ENCODE results near the gene SERPINB6.

The SERPINB6 gene

DNA sequence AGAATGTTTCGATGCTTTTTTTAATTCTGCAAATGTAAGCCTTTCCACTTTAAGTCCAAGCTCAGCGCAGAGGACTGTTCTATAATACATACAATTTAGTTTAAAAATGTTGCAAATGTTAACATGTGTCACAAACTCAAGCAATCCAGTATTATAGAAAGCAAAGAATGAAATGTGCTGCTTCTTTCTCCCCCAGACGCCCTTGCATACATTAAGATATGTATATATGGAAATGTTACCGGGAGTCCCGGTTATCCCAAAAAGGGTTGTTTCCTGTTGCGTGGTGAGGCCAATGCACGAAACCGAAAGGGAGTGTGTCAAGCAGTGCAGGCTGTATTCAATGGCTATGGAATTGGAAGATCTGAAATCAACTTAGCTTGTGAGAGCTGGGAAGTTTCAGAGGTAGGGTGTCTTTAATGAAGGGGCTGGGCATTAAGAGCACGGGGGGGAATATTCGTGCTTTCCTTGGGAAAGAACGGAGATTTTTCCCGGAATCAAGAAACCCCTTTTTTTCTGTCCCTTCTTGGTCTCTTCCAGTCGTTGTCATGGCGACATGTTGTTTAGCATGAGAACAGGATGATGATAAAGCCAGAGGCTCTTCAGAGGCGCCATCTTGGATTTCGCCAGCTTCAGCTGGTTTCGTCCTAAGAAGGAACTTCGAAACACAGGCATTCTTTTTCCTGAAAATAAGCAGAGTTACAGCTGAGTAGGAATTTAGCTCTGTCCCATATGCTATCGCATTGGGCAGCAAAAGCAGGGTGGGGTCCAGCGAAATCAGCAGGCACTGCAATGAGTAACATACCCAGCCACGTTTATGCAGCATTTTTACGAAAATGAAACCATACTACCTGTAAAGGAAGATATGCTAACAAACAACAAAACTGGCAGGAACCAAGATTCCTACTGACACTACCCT, 18.2 kb upstream of the SERPINB6 start:
- H3K4me3 ChIP-seq (ENCODE audit: insufficient read depth, low read depth, low read length, poor library complexity, severe bottlenecking): peak overlapping the region; percentile 77
- no peaks in the 10 kb centered on the region for H3K9me3 ChIP-seq (ENCODE audit: control insufficient read depth, low read length)
- no peaks in the 10 kb centered on the region for H3K27me3 ChIP-seq (replicated peaks; ENCODE audit: control insufficient read depth, insufficient read depth, low read length, poor library complexity, severe bottlenecking)
- DNase-seq: peak; percentile 57 to 73 (median 71)
- no peaks in the 10 kb centered on the region for H3K36me3 ChIP-seq (ENCODE audit: control insufficient read depth, insufficient read depth, low read length)
- peaks cover 7% of the 10 kb centered on the region for H3K4me1 ChIP-seq (ENCODE audit: control insufficient read depth, insufficient read depth, low read length, poor library complexity, severe bottlenecking)
- H3K27ac ChIP-seq (ENCODE audit: insufficient read depth, low read length, poor library complexity, severe bottlenecking): peak overlapping the region; percentile 98

DNA sequence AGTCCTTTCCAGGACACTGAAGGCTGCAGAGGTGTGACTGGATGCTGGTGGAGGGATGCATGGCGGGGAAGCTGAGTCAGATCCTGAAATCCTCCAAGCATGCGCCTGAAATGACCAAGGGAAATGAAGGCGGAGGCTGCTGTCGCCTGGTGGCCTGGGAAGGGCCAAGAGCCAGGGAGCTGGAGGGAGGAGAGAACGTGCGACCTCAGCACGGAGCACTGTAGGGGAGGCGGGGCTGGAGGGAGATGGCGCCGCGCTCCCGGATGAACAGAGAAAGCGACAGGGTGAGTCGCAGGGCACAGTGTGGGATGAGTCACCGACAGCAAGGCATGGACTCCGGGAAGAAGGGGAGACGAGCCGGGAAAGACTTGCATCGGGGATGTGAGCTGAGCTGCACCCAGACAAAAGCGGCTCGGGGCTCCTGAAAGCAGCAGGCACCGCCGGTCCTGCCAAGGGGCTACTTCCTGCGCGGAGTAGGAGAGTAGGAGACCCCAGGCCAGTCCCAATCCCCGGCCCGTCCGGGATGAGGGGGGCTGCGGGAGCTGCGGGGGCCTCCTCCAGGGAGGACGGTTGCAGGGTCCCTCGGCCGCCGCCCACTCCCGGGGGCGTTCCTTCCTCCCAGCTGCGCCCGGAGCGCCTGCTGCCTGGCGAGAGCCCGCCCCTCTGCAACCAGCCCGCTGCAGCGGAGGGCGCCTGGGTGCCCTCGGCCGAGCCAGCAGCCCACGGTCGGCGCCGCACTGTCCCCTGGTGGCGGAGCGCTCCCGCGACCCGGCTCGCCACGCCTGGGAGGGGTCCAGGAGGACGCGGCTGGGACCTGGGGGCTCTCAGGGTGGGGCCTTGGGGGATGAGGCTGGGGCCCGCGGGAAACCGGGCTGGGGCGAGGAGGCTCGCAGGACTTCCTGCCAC, 17.3 kb upstream of the SERPINB6 start:
- Histone ChIP-seq H3K4me3 (ENCODE audit: insufficient read depth, low read depth, low read length, poor library complexity, severe bottlenecking) (peak overlapping the region; percentile 77), H3K9me3 (ENCODE audit: control insufficient read depth, low read length) (no peaks in the 10 kb centered on the region), H3K27me3 (replicated peaks; ENCODE audit: control insufficient read depth, insufficient read depth, low read length, poor library complexity, severe bottlenecking) (no peaks in the 10 kb centered on the region), H3K36me3 (ENCODE audit: control insufficient read depth, insufficient read depth, low read length) (no peaks in the 10 kb centered on the region), H3K27ac (ENCODE audit: insufficient read depth, low read length, poor library complexity, severe bottlenecking) (peak overlapping the region; percentile 98), H3K4me1 (ENCODE audit: control insufficient read depth, insufficient read depth, low read length, poor library complexity, severe bottlenecking) (peaks cover 7% of the 10 kb centered on the region)
- peak; percentile 56 to 64 (median 63) for DNase-seq

DNA sequence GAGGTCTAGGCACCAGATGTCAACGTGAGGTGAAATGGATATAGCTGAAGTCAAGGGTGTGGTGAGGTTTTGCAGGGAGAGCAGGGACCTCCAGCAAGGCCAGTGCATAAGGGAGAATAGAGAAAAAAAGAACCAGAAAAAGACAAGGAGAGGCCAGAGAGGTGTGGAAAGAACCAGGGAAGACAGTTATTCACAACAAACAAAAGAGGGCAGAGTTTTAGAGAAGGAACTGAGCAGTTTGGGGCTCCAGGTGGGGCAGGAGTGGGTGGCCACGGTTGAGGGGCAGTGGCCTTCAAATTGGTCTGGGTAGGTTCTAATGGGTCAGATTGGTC, 16.7 kb upstream of the SERPINB6 start:
- Histone ChIP-seq H3K4me1 (ENCODE audit: control insufficient read depth, insufficient read depth, low read length, poor library complexity, severe bottlenecking) (peaks cover 7% of the 10 kb centered on the region), H3K27me3 (replicated peaks; ENCODE audit: control insufficient read depth, insufficient read depth, low read length, poor library complexity, severe bottlenecking) (no peaks in the 10 kb centered on the region), H3K9me3 (ENCODE audit: control insufficient read depth, low read length) (no peaks in the 10 kb centered on the region), H3K4me3 (ENCODE audit: insufficient read depth, low read depth, low read length, poor library complexity, severe bottlenecking) (peak overlapping the region; percentile 77), H3K27ac (ENCODE audit: insufficient read depth, low read length, poor library complexity, severe bottlenecking) (peak overlapping the region; percentile 98), H3K36me3 (ENCODE audit: control insufficient read depth, insufficient read depth, low read length) (no peaks in the 10 kb centered on the region)
- DNase-seq: no peak

DNA sequence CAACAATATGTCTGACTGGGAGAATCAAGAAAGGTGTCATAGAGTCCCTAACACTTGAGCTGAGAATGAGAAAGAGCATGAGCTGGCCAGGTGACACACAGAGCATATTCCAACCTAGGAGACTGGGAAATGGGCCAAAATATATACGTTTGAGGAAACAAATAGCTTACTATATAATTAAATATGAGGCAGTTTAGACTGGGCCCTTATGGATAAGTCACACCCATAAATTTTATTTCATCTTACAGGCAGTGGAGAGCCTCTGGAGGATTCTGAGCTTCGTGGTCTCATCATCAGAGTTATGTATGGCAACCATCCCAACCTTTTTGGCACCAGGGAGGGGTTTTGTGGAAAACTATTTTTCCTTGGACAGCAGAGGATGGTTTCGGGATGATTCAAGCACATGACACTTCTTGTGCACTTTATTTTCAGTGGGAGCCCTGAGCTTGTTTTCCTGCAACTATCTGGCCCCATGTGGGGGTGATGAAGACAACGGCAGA, 15.4 kb upstream of the SERPINB6 start:
- Histone ChIP-seq H3K27me3 (replicated peaks; ENCODE audit: control insufficient read depth, insufficient read depth, low read length, poor library complexity, severe bottlenecking) (no peaks in the 10 kb centered on the region), H3K4me3 (ENCODE audit: insufficient read depth, low read depth, low read length, poor library complexity, severe bottlenecking) (no peak overlapping the region), H3K4me1 (ENCODE audit: control insufficient read depth, insufficient read depth, low read length, poor library complexity, severe bottlenecking) (peaks cover 7% of the 10 kb centered on the region), H3K9me3 (ENCODE audit: control insufficient read depth, low read length) (no peaks in the 10 kb centered on the region), H3K36me3 (ENCODE audit: control insufficient read depth, insufficient read depth, low read length) (no peaks in the 10 kb centered on the region), H3K27ac (ENCODE audit: insufficient read depth, low read length, poor library complexity, severe bottlenecking) (no peak overlapping the region)
- DNase-seq: no peak

DNA sequence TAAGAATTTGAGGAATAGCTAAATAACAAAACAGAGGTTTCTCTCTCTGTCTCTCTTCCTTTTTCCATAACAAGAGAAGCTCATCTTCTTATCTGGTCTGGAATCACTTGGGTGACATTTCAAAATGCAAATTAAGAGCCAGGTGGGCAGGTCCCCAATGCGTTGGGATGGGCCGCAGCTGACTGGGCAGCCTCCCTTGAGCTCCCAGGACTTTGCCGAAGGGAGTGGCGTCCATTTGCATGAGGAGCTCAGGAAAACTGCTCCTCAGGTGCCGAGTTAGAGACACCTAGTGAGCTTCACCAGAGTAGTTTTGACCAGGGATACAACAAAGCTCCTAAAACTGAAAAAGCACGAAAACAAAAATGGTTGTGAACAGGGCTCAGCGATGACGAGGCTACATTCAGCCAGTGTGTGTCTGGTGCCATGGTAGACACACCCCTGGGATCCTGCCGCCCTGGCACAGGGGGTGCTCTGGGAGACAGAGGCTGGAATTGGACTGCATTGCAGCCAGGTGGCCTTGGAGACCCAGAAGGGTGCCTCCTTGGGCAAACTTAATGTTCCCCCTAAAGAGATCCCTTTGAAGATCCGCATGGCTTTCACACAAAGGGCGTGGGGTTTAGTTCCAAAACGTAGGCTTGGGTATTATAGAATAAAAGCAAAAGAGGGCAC, 13.5 kb upstream of the SERPINB6 start:
- Histone ChIP-seq H3K27ac (ENCODE audit: insufficient read depth, low read length, poor library complexity, severe bottlenecking) (no peak overlapping the region), H3K4me3 (ENCODE audit: insufficient read depth, low read depth, low read length, poor library complexity, severe bottlenecking) (no peak overlapping the region), H3K27me3 (replicated peaks; ENCODE audit: control insufficient read depth, insufficient read depth, low read length, poor library complexity, severe bottlenecking) (no peaks in the 10 kb centered on the region), H3K9me3 (ENCODE audit: control insufficient read depth, low read length) (no peaks in the 10 kb centered on the region), H3K36me3 (ENCODE audit: control insufficient read depth, insufficient read depth, low read length) (no peaks in the 10 kb centered on the region), H3K4me1 (ENCODE audit: control insufficient read depth, insufficient read depth, low read length, poor library complexity, severe bottlenecking) (peaks cover 7% of the 10 kb centered on the region)
- DNase-seq: no peak

DNA sequence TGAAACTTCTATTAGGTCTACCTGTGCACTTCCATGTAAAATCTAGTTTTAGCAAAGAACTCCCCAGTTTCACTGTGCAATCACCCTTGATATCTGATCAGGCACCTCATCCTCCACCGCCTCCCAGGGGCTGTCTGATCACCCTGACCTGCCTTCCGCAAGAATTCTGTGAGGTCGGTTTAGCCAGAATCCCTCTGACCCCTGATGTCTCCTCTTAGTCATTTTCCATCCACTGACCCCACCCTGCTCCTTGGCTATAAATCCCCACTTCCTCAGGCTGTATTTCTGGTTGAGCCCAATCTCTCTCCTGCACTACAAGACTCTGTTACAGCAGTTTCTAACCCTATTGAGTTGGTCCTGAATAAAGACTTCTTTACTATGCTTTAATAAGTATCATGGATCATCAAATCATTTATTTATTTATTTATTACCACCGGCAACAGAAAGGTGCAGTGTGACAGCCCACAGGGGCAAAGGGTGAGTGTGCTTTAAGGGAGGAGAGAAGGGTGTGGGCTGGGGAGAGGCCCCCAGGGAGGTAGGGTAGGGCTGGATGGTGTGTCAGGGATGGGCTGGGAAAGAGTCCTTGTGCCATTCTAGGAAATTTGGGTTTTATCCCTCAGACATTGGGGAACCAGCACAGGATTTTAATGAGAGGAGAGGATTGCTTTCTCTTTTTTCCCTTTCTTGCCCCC, 11.2 kb upstream of the SERPINB6 start:
- no peak for DNase-seq

DNA sequence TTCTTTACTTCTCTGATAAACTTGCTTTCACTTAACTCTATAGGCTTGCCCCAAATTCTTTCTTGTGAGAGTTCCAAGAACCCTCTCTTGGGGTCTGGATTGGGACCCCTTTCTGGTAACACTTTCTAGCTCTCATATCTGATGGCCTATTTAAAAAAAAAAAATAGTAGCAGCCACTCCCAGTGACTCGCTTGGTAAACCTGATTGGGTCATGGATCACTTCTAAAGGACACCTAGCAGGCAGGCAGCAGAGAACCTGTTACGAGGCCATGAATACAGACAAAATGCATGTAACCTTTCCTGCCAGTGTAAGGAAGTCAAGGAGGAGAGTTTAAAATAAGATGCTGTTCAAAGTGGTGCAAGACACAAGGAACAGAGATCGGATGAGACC, 9.1 kb upstream of the SERPINB6 start:
- H3K27me3 ChIP-seq (replicated peaks; ENCODE audit: control insufficient read depth, insufficient read depth, low read length, poor library complexity, severe bottlenecking): no peaks in the 10 kb centered on the region
- no peaks in the 10 kb centered on the region for H3K36me3 ChIP-seq (ENCODE audit: control insufficient read depth, insufficient read depth, low read length)
- H3K27ac ChIP-seq (ENCODE audit: insufficient read depth, low read length, poor library complexity, severe bottlenecking): no peak overlapping the region
- H3K4me3 ChIP-seq (ENCODE audit: insufficient read depth, low read depth, low read length, poor library complexity, severe bottlenecking): no peak overlapping the region
- H3K4me1 ChIP-seq (ENCODE audit: control insufficient read depth, insufficient read depth, low read length, poor library complexity, severe bottlenecking): no peaks in the 10 kb centered on the region
- H3K9me3 ChIP-seq (ENCODE audit: control insufficient read depth, low read length): no peaks in the 10 kb centered on the region
- no peak for DNase-seq

More for the DNA sequence above, 11.2 kb upstream of the SERPINB6 start:
- H3K4me3 ChIP-seq (ENCODE audit: insufficient read depth, low read depth, low read length, poor library complexity, severe bottlenecking): no peak overlapping the region
- H3K27ac ChIP-seq (ENCODE audit: insufficient read depth, low read length, poor library complexity, severe bottlenecking): no peak overlapping the region
- H3K4me1 ChIP-seq (ENCODE audit: control insufficient read depth, insufficient read depth, low read length, poor library complexity, severe bottlenecking): no peaks in the 10 kb centered on the region
- no peaks in the 10 kb centered on the region for H3K36me3 ChIP-seq (ENCODE audit: control insufficient read depth, insufficient read depth, low read length)
- H3K27me3 ChIP-seq (replicated peaks; ENCODE audit: control insufficient read depth, insufficient read depth, low read length, poor library complexity, severe bottlenecking): no peaks in the 10 kb centered on the region
- H3K9me3 ChIP-seq (ENCODE audit: control insufficient read depth, low read length): no peaks in the 10 kb centered on the region

DNA sequence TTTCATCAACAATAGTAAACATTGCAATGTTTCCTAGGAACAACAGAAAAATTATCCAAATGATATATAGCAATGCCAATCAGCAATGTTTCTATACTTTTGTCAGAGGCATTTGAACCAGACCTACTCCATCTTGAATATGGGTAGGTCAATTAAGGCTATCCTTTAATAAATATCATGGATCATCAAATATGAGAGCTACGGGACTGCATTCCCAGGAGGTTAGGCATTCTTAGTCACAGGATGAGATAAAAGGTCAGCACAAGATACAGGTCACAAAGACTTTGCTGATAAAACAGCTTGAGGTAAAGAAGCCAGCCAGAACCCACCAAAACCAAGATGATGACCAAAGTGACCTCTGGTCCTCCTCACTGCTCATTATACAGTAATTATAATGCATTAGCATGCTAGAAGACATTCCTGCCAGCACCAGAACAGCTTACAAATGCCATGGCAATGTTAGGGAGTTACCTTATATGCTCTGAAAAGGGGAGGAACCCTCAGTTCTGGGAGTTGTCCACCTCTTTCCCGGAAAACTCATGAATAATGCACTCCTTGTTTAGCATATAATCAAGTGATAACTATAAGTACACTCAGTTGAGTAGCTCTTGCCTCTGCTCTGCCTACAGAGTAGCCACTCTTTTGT, 8.6 kb upstream of the SERPINB6 start:
- H3K4me3 ChIP-seq (ENCODE audit: insufficient read depth, low read depth, low read length, poor library complexity, severe bottlenecking): no peak overlapping the region
- H3K27ac ChIP-seq (ENCODE audit: insufficient read depth, low read length, poor library complexity, severe bottlenecking): no peak overlapping the region
- H3K9me3 ChIP-seq (ENCODE audit: control insufficient read depth, low read length): no peaks in the 10 kb centered on the region
- no peaks in the 10 kb centered on the region for H3K36me3 ChIP-seq (ENCODE audit: control insufficient read depth, insufficient read depth, low read length)
- no peaks in the 10 kb centered on the region for H3K4me1 ChIP-seq (ENCODE audit: control insufficient read depth, insufficient read depth, low read length, poor library complexity, severe bottlenecking)
- no peak for DNase-seq
- no peaks in the 10 kb centered on the region for H3K27me3 ChIP-seq (replicated peaks; ENCODE audit: control insufficient read depth, insufficient read depth, low read length, poor library complexity, severe bottlenecking)

DNA sequence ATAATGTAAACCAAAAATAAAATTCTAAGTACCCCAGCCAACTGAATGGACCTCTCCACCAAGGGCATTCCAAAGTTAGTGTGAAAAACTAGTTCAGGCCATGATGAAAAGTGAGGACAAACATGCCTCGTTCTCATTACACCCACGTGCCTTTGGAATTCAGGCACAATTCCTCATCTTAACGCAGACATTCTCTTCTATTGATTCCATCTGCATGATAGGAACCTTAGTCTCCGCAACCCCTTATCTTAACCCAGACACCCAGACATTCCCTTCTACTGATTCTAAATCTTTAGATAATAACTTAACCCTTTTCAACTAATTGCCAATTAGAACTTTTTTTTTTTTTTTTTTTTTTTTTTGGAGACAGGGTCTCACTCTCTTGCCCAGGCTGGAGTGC, 7.6 kb upstream of the SERPINB6 start:
- no peak overlapping the region for H3K4me3 ChIP-seq (ENCODE audit: insufficient read depth, low read depth, low read length, poor library complexity, severe bottlenecking)
- no peak for DNase-seq
- H3K27ac ChIP-seq (ENCODE audit: insufficient read depth, low read length, poor library complexity, severe bottlenecking): no peak overlapping the region
- no peaks in the 10 kb centered on the region for H3K4me1 ChIP-seq (ENCODE audit: control insufficient read depth, insufficient read depth, low read length, poor library complexity, severe bottlenecking)
- no peaks in the 10 kb centered on the region for H3K9me3 ChIP-seq (ENCODE audit: control insufficient read depth, low read length)
- no peaks in the 10 kb centered on the region for H3K36me3 ChIP-seq (ENCODE audit: control insufficient read depth, insufficient read depth, low read length)
- H3K27me3 ChIP-seq (replicated peaks; ENCODE audit: control insufficient read depth, insufficient read depth, low read length, poor library complexity, severe bottlenecking): no peaks in the 10 kb centered on the region
